ENCODE measurements around the gene ZBTB20.

ZBTB20 gene

DNA sequence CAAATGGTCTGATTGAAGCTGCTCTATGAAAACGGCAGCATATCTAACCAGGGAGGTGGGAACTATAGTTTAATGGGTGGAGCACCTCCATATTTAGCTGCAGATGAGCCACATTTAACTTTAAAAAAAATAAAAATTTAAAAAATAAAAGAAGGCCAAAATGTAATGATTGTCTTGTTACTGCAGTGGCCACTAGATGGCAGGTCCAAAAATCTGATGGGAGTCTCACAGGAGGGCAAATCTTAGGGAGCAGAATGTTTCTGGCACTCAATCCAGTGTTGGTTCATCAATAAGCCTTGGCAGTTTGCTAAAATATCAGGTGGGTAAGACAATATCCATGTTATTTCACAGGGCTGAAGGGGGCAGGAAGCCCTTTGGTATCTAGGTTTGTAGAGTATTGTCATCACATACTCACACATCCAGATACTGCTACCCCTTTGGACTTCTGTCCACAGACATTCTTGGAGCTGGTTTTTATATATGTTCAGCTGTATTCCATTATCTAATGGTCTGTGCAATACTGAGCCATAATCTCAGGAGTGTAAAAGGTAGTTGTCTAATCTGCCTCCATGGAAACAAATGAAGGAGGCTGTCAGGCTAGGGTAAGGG is 619.9 kb downstream of the ZBTB20 start:
- H3K27ac ChIP-seq (replicated peaks) = no peak overlapping the region
- H3K27me3 ChIP-seq (ENCODE audit: insufficient read depth, poor library complexity, severe bottlenecking) = no peaks in the 10 kb centered on the region
- H3K4me3 ChIP-seq (replicated peaks; ENCODE audit: insufficient read depth, low read length) = no peak overlapping the region
- DNase-seq (ENCODE audit: low read depth in 1 of 2, low spot score in 1 of 2) = no peak
- TF ChIP-seq SPI1 (IDR thresholded peaks at IDR 0.05; ENCODE audit: borderline replicate concordance, low read depth) = no peak
- TF ChIP-seq, protein P1, sequence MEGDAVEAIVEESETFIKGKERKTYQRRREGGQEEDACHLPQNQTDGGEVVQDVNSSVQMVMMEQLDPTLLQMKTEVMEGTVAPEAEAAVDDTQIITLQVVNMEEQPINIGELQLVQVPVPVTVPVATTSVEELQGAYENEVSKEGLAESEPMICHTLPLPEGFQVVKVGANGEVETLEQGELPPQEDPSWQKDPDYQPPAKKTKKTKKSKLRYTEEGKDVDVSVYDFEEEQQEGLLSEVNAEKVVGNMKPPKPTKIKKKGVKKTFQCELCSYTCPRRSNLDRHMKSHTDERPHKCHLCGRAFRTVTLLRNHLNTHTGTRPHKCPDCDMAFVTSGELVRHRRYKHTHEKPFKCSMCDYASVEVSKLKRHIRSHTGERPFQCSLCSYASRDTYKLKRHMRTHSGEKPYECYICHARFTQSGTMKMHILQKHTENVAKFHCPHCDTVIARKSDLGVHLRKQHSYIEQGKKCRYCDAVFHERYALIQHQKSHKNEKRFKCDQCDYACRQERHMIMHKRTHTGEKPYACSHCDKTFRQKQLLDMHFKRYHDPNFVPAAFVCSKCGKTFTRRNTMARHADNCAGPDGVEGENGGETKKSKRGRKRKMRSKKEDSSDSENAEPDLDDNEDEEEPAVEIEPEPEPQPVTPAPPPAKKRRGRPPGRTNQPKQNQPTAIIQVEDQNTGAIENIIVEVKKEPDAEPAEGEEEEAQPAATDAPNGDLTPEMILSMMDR (IDR thresholded peaks at IDR 0.05; ENCODE audit: insufficient read depth, low read length) = peak; percentile 38

DNA sequence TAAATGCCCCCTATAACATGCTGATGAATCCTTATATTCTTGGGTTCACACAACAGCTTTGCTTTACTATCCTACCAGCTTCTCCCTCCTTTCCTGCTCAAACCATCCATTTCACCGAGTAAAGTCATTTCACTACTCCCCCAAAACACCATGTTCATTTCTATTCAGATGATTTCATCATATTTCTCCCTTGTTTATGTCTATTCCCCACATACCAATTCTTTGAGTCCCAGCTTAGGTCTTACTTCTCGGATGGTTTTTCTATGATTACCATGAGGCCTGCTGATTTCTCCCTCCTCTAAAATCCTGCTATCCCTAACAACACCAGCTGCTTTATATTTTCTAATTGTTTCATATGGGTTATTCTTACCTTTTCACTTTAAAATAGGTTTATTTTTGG is 621.8 kb downstream of the ZBTB20 start:
- no peak overlapping the region for H3K4me3 ChIP-seq (replicated peaks; ENCODE audit: insufficient read depth, low read length)
- H3K27ac ChIP-seq (replicated peaks) = no peak overlapping the region
- TF ChIP-seq POLR2AphosphoS5 (IDR thresholded peaks at IDR 0.05; ENCODE audit: low read depth) (no peak), GABPA (IDR thresholded peaks at IDR 0.05; ENCODE audit: low read depth) (no peak), SPI1 (IDR thresholded peaks at IDR 0.05; ENCODE audit: borderline replicate concordance, low read depth) (no peak)
- TF ChIP-seq, protein P2, sequence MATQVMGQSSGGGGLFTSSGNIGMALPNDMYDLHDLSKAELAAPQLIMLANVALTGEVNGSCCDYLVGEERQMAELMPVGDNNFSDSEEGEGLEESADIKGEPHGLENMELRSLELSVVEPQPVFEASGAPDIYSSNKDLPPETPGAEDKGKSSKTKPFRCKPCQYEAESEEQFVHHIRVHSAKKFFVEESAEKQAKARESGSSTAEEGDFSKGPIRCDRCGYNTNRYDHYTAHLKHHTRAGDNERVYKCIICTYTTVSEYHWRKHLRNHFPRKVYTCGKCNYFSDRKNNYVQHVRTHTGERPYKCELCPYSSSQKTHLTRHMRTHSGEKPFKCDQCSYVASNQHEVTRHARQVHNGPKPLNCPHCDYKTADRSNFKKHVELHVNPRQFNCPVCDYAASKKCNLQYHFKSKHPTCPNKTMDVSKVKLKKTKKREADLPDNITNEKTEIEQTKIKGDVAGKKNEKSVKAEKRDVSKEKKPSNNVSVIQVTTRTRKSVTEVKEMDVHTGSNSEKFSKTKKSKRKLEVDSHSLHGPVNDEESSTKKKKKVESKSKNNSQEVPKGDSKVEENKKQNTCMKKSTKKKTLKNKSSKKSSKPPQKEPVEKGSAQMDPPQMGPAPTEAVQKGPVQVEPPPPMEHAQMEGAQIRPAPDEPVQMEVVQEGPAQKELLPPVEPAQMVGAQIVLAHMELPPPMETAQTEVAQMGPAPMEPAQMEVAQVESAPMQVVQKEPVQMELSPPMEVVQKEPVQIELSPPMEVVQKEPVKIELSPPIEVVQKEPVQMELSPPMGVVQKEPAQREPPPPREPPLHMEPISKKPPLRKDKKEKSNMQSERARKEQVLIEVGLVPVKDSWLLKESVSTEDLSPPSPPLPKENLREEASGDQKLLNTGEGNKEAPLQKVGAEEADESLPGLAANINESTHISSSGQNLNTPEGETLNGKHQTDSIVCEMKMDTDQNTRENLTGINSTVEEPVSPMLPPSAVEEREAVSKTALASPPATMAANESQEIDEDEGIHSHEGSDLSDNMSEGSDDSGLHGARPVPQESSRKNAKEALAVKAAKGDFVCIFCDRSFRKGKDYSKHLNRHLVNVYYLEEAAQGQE (IDR thresholded peaks at IDR 0.05; ENCODE audit: insufficient replicate concordance, low read depth) = no peak
- TF ChIP-seq, protein P1 (IDR thresholded peaks at IDR 0.05; ENCODE audit: insufficient read depth, low read length) = no peak
- no peak for DNase-seq (ENCODE audit: low read depth in 1 of 2, low spot score in 1 of 2)
- H3K27me3 ChIP-seq (ENCODE audit: insufficient read depth, poor library complexity, severe bottlenecking) = no peaks in the 10 kb centered on the region

DNA sequence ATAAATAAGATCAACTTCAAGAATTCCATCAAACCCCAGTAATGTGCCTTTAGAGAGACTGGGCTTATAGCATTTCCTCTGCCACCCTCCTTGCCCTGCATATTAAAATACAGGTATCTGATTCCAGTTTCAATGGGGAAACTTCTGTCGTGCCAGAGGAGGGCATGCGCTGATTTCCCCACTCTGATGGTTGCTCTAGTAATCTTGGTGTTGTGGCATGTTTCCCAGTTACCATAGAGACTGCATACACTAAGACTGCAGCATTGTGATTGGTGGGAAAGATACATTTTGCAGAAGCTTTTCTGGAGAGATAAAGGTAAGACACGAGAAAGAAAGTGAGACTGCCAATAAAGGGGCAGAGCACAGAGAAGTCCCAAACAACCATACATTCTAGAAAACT is 627.7 kb downstream of the ZBTB20 start:
- Histone ChIP-seq H3K27ac (replicated peaks) (no peak overlapping the region), H3K4me3 (replicated peaks; ENCODE audit: insufficient read depth, low read length) (no peak overlapping the region), H3K27me3 (ENCODE audit: insufficient read depth, poor library complexity, severe bottlenecking) (no peaks in the 10 kb centered on the region)
- DNase-seq (ENCODE audit: low read depth in 1 of 2, low spot score in 1 of 2) = no peak
- no peak for TF ChIP-seq GABPA (IDR thresholded peaks at IDR 0.05; ENCODE audit: low read depth)
- TF ChIP-seq, protein P2 (IDR thresholded peaks at IDR 0.05; ENCODE audit: insufficient replicate concordance, low read depth) = no peak
- no peak for TF ChIP-seq SPI1 (IDR thresholded peaks at IDR 0.05; ENCODE audit: borderline replicate concordance, low read depth)
- no peak for TF ChIP-seq POLR2AphosphoS5 (IDR thresholded peaks at IDR 0.05; ENCODE audit: low read depth)

DNA sequence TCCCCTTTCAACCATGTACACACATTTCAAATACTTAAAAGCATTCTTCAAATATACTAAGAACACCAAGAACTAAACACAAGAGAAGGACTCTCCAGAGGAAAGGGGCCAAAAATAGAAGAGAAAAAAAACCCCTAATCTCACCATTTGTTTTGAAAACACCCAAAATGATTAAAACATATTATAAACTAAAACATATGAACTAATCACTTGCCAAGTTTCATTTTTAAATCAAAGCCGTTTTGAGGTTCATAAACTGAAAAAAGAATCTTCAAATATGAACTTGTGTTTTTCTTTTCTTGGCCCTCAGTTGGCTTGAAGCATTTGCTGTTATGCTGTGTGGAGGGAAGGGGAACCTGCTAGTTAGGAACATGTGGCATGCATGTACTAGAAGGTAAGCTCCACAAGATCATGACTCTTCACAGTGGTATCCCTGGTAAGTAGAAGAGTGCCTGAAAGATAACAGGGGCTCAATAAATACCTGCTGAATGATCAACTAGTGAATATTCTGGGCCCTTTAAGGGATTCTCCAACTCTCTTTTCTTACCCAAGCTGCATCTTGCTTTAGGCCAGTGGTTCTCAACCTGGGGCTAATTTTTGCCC is 628.8 kb downstream of the ZBTB20 start:
- H3K4me3 ChIP-seq (replicated peaks; ENCODE audit: insufficient read depth, low read length) = no peak overlapping the region
- no peak for DNase-seq (ENCODE audit: low read depth in 1 of 2, low spot score in 1 of 2)
- H3K27ac ChIP-seq (replicated peaks) = no peak overlapping the region
- TF ChIP-seq, protein P1 (IDR thresholded peaks at IDR 0.05; ENCODE audit: insufficient read depth, low read length) = no peak
- TF ChIP-seq, protein P2 (IDR thresholded peaks at IDR 0.05; ENCODE audit: insufficient replicate concordance, low read depth) = no peak
- TF ChIP-seq POLR2AphosphoS5 (IDR thresholded peaks at IDR 0.05; ENCODE audit: low read depth) = no peak
- no peak for TF ChIP-seq SPI1 (IDR thresholded peaks at IDR 0.05; ENCODE audit: borderline replicate concordance, low read depth)
- TF ChIP-seq GABPA (IDR thresholded peaks at IDR 0.05; ENCODE audit: low read depth) = no peak
- no peaks in the 10 kb centered on the region for H3K27me3 ChIP-seq (ENCODE audit: insufficient read depth, poor library complexity, severe bottlenecking)
